Eye (tissue), 1 donor: ENCODE results near the gene ORC3.

Experiments
- DNase-seq: peaks from one replicate; pipeline ENCODE4 v3.0.0-alpha.2; 2015

Gene ORC3

DNA sequence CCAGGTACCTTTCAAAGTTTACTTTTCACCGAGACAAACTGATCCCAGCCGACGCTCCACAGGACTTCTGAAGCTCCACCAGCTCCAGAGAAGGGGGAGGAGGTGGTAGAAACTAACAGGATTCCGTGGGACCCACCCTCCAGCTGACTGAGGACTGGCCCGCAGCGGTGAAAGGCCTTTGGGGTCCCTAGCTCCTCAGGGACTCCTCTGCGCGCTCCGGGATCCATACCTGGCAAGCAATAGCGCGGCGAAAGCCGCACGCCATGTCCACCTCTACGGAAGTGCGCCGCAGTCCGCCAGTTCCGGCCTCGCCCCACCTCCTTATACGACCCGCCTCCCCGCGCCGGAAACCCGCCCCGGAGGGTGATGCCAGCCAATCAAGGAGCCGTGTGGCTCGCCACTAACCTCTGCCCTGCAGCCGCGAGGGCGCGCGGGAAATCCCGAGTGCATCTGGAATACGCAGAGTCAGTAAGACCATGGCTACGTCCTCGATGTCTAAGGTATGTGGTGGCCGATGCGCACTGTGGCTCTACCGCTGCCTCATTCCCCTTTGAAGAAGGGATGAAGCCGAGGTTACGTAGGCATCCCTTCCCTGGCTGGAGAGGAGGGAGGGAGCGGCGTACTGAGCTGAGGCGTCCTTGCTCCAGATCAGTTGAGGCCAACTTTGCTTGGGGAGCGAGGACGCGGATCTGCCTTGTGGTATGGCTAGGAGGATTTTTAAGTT is at the start of gene ORC3, which contains the start of gene RARS2:
ORC3 (plus strand) TSS at position 443 of the 724 bp plus-strand sequence; CDS start at position 477, 34 bp downstream.
RARS2 (minus strand) TSS at position 295 of the 724 bp plus-strand sequence; CDS start at position 265, 30 bp downstream.
- DNase-seq, result peak; percentile 98

DNA sequence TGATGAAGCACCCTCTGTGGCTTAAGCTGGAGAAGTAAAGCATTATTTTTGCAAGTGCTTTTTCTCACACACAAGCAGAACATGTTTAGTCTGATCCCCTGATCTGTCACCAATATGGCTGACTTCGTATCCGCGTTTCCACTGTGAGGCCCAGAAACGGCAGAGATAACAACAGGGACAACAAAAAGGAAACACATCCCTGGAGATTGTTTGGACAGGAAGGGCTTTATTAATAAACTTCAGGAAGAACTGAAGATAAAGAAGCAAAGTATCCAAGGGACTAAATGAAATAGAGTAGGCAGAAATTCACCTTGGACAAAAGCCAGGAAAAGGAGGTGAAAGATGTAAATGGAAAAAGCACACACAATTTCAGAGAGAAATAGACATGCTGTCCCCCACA is 49.4 kb upstream of the ORC3 start:
- DNase-seq, result no peak

DNA sequence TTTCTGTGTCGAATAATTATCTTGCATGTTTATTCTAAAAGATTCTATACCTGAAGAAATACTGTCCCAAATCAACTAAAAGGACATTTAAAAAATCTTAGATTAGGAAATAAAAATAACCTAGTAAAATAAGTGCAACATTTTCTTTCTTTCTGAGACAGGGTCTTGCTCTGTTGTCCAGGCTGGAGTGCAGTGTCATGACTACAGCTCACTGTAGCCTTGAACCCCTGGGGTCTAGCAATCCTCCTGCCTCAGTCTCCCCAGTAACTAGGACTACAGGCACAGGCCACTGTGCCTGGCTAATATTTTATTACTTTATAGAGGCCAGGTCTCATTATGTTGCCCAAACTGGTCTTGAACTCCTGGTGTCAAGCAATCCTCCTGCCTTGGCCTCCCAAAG is 48.9 kb upstream of the ORC3 start:
- no peak for DNase-seq

DNA sequence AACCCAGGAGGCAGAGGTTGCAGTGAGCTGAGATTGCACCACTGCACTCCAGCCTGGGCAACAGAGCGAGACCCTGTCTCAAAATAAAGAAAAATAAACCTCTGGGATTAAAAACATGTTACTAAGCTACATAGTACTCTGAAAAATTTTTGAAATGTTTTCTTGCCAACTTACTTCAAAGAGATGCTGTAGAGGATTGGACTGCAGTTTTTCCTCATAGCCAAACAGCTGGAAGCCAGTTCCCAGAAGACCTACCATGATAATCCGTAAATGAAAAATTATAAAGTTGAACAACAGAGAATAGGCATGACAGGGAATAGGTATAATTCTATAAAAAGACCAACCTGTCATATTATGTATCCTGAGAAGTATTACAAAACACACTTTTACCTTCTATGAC is 48.2 kb upstream of the ORC3 start:
- DNase-seq, result no peak

- no peak for DNase-seq
Measured at GRCh38 chr6:87543696-87544473, 46.0 kb upstream of the ORC3 start.

DNA sequence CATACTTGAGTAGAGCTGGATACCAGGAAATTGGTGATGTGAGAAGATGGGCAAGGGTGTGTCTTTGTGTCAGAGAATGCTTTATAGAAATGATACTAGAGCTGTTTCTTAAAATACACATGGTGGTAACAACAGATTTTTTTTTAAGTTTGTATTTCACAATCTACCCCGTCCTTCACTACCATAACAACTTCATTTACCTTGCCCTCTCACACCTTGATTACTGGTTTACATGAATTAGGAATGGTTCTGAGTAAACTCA is 45.5 kb upstream of the ORC3 start:
- no peak for DNase-seq

- no peak for DNase-seq
Measured at GRCh38 chr6:87551799-87552198, 38.1 kb upstream of the ORC3 start.

DNA sequence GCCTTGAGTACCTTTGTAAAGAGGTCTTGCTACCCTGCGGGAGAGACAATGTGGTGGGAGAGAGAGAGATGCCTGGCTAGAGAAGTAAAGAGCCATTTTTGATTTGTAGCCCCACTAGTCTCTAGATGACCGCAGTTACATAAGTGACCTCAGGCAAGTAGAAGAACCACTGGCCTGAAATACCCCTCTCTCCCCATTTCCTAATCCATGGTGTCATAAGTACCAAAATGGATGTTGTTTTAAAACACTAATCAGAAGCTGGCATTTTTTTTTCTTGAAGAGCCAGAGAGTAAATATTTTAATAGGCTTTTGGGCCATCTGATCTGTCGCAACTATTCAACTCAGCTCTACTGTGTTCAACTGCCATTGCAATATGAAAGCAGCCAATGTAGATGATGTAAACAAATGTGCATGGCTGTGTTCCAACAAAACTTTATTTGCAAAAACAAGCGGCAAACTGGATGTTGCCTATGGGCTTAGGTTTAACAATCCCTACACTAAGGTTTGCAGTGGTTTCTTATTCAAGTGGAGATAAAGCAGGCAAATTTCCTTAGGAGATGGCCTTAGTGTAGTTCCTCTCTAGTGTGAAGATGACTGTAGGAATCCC is 36.7 kb upstream of the ORC3 start:
- no peak for DNase-seq

DNA sequence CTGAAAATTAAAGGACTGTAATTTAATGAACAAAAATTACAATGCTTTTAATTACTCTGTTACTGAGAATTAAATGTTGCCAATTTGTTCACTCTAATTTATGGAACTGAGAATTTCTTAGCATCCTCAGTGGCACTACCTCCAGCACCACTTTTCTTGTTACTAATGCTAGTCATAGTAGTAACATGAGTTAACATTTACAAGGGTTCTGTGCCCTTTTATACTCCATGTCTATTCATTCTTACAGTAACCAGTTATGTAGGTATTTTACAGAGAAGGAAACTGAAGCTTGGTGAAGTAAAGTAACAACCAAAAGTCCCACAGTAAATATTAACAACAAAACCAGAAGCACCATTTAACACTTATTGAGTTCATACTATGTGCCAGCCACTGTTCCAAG is 34.4 kb upstream of the ORC3 start:
- DNase-seq, result no peak

DNA sequence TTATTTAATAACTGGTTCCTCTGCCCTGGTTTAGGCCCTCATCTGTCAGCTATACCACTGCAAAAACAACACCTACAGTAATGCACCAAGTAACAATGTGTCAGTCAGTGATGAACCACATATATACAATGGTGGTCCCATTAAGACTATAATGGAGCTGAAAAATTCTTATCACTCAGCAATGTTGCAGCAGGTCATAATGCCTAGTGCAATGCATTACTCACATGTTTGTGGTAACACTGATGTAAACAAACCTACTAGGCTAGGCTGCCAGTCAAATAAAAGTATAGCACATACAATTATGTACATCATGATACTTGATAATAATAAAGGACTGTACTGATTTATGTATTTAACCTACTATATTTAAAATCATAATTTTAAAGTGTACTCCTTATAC is 31.5 kb upstream of the ORC3 start:
- DNase-seq, result no peak

DNA sequence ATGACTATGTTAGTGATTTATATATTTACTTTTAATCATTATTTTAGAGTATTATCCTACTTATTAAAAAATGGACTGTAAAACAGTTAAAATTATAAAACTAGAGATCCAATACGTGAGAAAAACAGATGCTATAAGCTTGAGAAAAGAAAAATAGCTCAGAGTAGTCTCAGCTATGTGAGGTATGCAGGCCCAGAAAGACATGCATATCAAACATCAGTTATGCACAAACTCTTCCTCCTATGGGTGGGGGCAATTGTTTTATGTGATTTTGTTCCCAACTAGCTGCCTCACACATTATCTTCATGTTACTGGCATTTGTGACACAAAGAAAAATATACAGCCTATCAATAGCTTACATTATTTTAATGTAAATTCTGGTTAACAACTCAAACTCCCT is 28.9 kb upstream of the ORC3 start:
- DNase-seq, result no peak

DNA sequence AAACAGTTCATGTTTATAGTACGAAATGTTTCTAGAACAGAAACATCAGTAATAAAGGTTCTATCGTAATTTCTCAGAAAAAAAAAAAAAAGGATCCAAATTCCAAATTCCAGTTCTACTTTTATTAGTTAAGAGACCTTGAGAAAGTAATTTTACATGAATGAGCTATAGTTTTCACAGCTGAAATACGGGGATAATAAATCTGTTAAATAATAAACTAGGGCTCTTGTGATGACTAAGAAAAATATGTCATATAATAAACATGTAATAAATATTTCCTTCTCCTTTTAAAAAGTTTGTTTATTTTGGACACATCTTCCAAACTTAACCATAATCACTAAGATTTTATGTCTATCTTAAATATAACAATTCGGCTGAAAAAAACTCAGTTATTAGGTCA is 17.9 kb upstream of the ORC3 start:
- no peak for DNase-seq

GRCh38 chr6:87572883-87573282 is 17.1 kb upstream of the ORC3 start:
- DNase-seq, result no peak

DNA sequence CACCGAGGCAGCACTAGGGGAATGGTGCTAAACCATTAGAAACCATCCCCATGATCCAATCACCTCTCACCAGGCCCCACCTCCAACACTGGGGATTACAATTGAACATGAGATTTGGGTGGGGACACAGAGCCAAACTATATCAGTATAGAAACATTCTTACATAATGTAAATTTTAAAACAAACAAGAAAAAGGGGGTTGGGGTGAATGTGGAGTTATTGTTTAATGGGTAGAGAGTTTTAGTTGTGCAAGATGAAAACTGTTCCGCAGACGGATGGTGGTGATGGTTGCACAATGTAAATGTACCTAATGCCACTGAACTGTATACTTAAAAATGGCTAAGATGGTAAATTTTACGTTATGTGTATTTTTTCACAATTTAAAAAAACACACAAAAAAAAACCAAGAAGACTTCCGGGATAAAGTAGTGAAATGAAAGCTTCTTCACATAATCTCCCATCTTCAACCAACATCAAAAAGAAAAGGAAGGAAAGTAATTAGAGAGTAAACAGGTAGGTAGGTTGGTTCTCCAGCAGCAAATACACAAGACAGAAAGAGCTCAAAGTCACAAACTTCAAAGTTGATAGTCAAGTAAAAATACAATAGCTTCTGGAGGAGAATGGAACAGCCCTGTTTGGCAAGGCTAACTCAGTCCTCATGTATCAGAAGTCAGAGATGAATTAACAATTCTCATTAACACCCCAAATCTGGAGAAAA is 16.5 kb upstream of the ORC3 start:
- no peak for DNase-seq

GRCh38 chr6:87574237-87574804 is 15.6 kb upstream of the ORC3 start:
- no peak for DNase-seq

- DNase-seq, result no peak
Measured at GRCh38 chr6:87575423-87575822, 14.5 kb upstream of the ORC3 start.

GRCh38 chr6:87583822-87584221 is 6.1 kb upstream of the ORC3 start:
- DNase-seq, result no peak

- no peak for DNase-seq
Measured at GRCh38 chr6:87586371-87587077, 3.4 kb upstream of the ORC3 start.

DNA sequence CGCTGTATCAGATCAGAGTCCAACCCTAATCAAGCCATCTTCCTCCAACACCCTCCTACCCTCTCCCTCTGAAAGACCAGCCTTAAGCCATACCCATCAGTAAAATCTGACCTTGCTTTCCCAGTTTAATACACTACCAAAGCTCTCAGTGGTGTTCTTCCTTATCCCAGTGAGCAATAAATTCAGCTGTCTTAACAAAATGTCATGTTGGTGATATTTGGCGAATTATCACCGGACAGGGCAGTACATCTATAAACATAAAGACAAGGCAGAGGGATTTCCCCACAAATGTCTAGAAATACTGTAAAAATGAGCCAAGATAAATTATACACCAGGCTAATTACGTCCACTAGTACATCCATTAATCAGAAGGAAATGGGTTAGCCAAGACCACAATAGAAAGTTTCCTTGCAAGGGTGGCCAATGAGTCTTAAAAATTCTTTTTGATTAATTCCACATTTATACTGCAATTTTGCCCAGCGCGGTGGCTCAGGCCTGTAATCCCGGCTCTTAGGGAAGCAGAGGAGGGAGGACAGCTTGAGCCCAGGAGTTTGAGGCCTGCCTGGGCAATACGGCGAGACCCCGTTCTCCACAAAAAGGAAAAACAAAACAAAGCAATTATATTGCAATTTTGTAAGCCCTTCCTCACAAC is 1.1 kb upstream of the ORC3 start:
- DNase-seq, result no peak

DNA sequence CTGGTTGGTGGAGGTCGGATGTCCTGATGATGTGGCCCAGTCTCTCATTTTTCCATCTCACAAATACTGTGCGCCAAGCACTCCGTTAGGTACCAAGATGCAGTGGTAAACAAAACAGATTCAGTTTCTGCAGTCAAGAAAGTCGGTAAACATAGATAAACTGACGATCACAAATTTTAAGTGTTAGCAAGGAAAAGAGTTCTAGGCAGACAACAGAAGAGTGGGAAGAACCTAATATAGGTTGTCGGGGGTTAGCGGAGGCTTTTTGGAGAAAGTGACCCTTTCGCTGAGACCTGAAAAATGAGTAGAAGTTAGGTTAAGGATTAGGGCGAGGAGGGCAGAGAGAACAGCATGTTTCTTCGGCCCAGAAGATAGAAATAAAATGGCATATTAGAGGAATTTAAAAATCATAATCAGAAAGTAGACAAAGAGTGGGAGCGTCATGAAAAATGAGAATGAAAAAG is 514 bp downstream of the ORC3 start:
- DNase-seq, result no peak

- no peak for DNase-seq
Measured at GRCh38 chr6:87590990-87591389, 1.1 kb downstream of the ORC3 start.

GRCh38 chr6:87600576-87600975 is 10.6 kb downstream of the ORC3 start:
- no peak for DNase-seq
